ENCODE measurements around the gene GHR.

GHR gene

GRCh38 chr5:42423285-42424165 lies at the start of gene GHR:
Gene GHR, plus strand, starts transcription at chr5:42423439. Its CDS starts 142,436 bp downstream, at chr5:42565875.
- no peak for DNase-seq (ENCODE audit: low spot score)

- DNase-seq (ENCODE audit: low spot score), result no peak
Measured at GRCh38 chr5:42374679-42375273, 48.5 kb upstream of the GHR start.

GRCh38 chr5:42377496-42377895 lies 45.7 kb upstream of the GHR start:
- DNase-seq (ENCODE audit: low spot score), result no peak

- no peak for DNase-seq (ENCODE audit: low spot score)
Measured at GRCh38 chr5:42381973-42382372, 41.3 kb upstream of the GHR start.

DNA sequence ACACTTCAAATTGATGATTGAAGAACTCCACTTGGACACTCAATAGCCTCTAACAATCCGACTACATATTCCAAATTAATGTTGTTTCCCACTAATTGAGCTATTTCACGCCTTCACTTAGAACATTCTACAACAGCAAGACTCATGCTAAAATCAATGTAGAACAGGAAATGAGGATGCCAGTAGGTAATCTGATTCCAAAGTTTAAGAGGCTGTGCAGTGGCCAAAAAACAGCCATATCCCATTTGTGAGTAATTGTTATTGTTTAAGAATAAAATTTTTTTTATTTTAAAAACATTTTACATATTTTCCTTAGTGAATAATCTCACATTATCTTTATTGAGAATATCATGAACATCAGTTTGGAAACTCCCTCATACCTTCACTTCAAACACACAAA lies 35.7 kb upstream of the GHR start:
- no peak for DNase-seq (ENCODE audit: low spot score)

GRCh38 chr5:42390115-42390514 lies 33.1 kb upstream of the GHR start:
- DNase-seq (ENCODE audit: low spot score), result no peak

DNA sequence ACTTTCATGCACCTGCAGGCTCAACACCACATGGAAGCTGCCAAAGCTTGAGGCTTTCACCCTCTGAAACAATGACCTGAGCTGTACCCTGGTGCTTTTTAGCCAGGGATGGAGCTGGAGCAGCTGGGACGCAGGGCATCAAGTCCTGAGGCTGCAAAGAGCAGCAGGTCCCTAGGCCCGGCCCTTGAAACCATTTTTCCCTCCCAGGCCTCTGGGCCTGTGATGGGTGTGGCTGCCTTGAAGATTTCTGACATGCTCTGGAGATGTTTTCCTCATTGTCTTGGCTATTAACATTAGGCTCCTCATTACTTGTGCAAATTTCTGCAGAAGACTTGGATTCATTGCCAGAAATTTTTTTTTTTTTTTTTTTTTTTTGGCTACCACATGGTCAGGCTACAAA lies 30.3 kb upstream of the GHR start:
- DNase-seq (ENCODE audit: low spot score), result no peak

DNA sequence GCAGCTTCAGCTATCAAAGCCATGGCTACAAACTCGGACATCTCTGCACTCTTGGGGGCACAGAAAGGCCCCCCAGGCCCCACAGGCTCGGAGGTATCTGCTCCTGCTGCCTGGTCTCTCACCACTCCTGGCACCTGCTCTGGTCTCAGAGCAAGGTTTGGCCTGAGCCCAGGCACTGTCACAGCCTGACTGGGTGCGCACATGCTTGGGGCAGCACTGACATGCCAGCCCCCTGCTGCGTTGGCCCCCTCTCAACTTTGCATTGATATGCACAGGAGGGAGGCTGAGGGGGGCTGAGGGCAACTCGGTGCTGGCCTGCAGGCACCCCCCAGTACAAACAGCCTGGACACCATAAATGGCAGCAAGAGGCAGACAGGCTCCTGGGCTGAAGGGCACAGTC lies 27.1 kb upstream of the GHR start:
- DNase-seq (ENCODE audit: low spot score), result no peak

- no peak for DNase-seq (ENCODE audit: low spot score)
Measured at GRCh38 chr5:42397267-42397666, 26.0 kb upstream of the GHR start.

- no peak for DNase-seq (ENCODE audit: low spot score)
Measured at GRCh38 chr5:42399702-42400101, 23.5 kb upstream of the GHR start.

DNA sequence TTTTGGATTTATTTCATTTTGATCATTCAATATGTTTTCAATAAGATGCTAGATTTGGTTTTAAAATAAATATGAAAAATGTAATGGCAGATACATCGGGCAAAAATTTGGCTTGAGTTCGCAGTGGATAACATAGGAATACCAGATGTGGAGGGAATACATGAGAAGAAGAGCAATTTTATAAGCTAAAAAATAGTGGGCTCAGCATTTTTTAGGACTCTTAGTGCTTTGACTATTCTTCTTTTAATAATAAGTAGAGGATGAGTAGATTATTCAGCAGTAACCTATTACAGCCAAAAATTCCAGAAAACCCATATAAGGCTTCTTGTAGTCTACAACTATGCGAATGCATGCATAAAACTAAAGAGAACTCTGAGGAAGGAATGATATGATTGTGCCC lies 22.8 kb upstream of the GHR start:
- DNase-seq (ENCODE audit: low spot score), result no peak

GRCh38 chr5:42403236-42403635 lies 20.0 kb upstream of the GHR start:
- no peak for DNase-seq (ENCODE audit: low spot score)

DNA sequence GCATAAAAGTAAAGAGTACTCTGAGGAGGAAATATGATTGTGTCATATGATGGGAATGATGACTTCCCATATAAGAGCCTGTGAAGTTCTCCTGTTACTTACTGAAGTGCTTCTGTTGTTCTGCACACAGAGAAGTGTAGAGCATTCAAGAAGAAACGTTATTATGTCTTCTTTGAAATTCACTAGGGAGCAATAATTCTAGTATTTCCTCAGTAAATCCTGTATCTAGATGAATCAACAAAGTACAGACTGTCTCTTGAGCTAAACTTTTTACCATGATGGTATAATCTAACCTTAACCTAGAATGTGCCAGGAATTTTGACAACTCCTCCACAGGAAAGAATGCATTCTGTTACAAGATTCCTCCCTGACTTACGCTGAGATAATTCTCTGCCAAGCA lies 18.9 kb upstream of the GHR start:
- no peak for DNase-seq (ENCODE audit: low spot score)

GRCh38 chr5:42419294-42419693 lies 3.9 kb upstream of the GHR start:
- no peak for DNase-seq (ENCODE audit: low spot score)

DNA sequence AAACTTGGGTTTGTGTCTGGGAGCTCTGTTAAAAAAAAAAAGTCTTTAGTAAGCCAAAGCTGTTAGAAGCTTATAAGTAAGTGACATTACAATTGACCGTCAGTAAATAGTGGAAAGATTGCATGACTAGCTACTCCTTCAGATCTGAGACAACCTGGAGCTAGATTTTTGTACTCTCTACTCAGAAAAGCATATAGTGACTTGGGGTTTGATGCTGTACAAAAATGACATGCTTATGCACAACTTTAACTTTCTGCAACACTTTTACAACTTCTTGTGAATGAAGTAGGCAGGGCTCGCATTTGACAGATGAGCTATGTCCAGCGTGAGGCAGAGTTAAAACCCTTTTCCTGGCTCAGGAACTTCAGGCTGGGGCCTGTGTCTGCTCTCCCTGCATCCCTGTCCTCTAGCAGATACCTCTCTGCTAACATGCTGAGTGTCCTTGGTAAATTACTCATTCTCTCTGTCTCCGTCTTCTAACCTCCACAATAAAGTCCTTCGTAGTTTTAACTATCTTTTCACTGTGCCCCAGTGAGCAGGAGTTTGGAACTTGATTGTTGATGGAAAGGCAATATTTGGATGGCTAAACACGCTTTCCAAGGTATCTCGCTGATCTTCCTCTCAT lies 471 bp upstream of the GHR start:
- no peak for DNase-seq (ENCODE audit: low spot score)

DNA sequence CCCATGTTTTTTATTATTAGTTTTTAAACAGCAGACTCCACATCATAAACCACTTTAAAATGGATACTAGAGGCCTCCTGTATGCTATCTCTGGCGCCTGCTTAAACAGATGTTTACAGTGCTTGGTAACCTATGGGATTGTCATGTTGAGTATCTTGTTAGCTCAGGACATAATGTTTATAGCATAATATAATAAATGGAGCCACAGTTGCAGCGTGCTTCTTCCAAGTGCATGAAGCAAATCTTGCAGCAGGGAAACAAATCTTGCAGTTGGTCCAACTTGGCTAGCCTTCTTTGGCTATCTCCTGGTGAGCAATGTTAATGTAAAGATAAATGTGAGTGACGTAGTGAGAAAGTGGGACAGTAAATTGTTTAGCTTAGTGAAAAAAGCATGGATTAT lies 2.8 kb downstream of the GHR start:
- no peak for DNase-seq (ENCODE audit: low spot score)

DNA sequence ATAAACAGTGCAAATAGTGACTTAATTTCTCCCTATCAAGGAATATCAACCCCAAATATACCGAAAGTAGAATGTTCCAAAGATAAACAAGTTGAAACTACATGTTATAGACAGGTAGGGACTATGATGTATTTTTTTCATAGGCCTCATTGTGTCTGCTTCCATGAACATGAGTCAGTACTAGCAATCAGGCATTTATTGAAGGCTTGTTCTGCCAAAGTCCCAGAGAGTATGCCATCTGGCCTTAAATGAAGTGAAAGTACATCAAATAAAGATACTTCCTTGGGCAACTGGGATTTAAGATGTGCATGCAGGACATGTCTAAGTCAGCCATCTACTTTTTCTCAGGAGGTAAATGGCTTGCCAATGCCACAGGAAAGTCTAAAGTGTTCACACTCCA lies 6.5 kb downstream of the GHR start:
- DNase-seq (ENCODE audit: low spot score), result no peak

DNA sequence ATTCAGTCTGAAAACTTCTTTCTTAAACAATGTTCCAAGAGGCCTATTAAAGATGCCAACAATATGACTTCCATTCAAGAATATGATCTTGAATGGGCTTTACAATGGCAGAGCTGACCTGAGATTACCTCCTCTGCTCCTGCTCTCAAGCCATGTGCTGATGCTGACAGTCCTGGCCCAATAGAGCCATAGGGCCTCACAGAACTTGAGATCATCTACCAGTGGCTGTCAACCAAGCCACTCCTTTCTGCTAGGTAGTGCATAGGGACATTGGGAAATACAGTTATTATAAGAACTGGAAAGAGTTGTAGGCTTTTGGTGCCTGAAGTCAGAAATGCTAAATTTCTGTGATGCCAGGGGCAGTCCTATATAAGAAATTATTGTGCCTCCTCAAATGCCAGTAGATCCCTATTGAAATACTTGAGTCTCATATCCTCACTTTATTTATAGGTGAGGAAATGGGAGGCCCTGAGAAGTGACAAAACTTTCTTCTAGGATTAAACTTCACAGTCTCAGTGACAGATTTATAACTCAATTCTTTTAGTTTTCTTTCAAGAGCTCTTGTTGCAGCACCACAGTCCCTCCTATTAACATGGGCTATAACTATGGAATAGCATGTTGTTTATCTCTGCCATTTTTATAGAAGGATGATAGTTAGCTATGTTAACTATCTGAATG lies 10.9 kb downstream of the GHR start:
- DNase-seq (ENCODE audit: low spot score), result no peak

GRCh38 chr5:42436051-42436450 lies 12.8 kb downstream of the GHR start:
- no peak for DNase-seq (ENCODE audit: low spot score)

GRCh38 chr5:42454216-42454995 lies 31.2 kb downstream of the GHR start:
- DNase-seq (ENCODE audit: low spot score), result no peak

GRCh38 chr5:42461033-42461432 lies 37.8 kb downstream of the GHR start:
- DNase-seq (ENCODE audit: low spot score), result no peak

DNA sequence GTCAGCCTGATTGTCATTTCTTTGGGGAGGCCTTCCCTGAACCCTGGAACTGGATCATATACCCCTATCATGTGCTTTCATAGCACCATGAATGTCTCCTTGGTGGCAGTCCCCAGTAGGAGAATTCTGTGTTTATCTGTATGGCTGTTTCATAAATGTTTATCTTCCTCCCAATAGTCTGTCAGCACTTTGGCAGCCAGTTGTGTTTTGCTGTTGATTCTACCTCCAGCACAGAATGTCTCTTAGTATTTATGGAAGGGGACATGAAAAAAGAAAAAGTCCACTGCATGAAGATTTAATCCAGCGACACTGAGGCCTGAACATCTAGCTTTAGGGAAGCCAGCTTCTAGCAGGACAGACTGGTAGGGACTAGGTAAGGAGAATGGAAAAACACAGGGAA lies 38.3 kb downstream of the GHR start:
- DNase-seq (ENCODE audit: low spot score), result no peak
